ENCODE results near the gene ELAC2. TPM values are rescaled to one million over a fixed set of nuclear protein-coding genes. Genes with fewer than 3 reads are reported as not detected.

The ELAC2 gene
- total RNA-seq, 1 experiment from 2014 or later: 38.9 TPM

DNA sequence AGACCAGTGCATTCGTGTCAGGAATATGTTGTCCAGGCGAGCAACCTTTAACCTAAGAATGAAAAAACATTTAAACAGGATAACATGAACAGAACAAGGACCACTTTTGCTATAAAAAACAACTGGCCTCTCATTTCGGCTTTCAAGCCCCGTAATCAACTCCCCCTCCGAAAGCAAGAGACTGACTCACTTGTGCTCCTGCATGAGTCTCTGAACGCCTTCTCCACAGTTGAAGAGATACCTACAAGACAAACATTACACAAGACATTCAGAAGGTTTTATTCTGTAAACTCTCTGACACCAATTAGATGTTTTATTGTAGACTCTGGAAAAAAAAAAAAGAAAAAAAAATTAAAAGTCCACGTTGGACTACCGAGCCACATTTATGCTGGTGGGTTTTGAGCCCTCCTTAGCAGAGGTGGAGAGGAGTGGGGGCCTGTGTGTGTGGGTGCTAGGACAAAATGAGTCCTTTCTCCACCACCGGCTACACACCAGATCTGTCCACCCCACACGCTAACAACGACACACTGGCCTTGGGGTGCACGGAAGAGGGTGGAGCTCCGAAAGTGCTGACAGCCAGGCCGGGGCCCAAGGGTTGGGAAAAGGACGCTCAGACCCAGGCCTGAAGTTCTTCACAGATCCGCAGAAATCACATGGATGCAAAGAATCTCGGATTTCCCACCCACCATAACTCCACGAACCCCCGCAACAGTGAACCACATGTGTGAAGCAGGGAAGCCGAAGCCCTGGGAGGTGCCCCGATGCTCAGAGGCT is 759 bp downstream of the ELAC2 start:
- Mint-ChIP-seq H3K27ac (ENCODE audit: unreplicated experiment) (no peak overlapping the region), H3K4me3 (ENCODE audit: unreplicated experiment) (peak overlapping the region; percentile 79), H3K9me3 (ENCODE audit: unreplicated experiment) (no peaks in the 10 kb centered on the region), H3K4me1 (ENCODE audit: low read depth, unreplicated experiment) (no peaks in the 10 kb centered on the region), H3K27me3 (ENCODE audit: insufficient read depth, unreplicated experiment) (no peaks in the 10 kb centered on the region), H3K36me3 (ENCODE audit: insufficient read depth, unreplicated experiment) (peaks cover 17% of the 10 kb centered on the region)
- Histone ChIP-seq H3K4me3 (ENCODE audit: low read depth, low read length) (peak overlapping the region; percentile 68), H3K27me3 (replicated peaks; ENCODE audit: control insufficient read depth, insufficient read depth, low read length) (no peaks in the 10 kb centered on the region), H3K36me3 (ENCODE audit: control insufficient read depth, insufficient read depth, low read length) (no peaks in the 10 kb centered on the region), H3K9me3 (no peaks in the 10 kb centered on the region), H3K4me1 (no peaks in the 10 kb centered on the region)
- TF ChIP-seq, protein P1, sequence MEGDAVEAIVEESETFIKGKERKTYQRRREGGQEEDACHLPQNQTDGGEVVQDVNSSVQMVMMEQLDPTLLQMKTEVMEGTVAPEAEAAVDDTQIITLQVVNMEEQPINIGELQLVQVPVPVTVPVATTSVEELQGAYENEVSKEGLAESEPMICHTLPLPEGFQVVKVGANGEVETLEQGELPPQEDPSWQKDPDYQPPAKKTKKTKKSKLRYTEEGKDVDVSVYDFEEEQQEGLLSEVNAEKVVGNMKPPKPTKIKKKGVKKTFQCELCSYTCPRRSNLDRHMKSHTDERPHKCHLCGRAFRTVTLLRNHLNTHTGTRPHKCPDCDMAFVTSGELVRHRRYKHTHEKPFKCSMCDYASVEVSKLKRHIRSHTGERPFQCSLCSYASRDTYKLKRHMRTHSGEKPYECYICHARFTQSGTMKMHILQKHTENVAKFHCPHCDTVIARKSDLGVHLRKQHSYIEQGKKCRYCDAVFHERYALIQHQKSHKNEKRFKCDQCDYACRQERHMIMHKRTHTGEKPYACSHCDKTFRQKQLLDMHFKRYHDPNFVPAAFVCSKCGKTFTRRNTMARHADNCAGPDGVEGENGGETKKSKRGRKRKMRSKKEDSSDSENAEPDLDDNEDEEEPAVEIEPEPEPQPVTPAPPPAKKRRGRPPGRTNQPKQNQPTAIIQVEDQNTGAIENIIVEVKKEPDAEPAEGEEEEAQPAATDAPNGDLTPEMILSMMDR (IDR thresholded peaks at IDR 0.05; ENCODE audit: insufficient read depth in 1 of 2, low read depth in 1 of 2, low read length in 1 of 2, severe bottlenecking in 1 of 2, unreplicated experiment in 1 of 2): no peak
- ChIA-PET POLR2A (interaction anchor here (1.2 kb wide), 1 partner anchor 1020 kb away, joined by 6 read pairs; the partner anchor contains the start of gene ZNF18), CTCF (no interaction called here)
- no TSS peak for BruUV-seq (replicated peaks)
- no peak for DNase-seq
- intact Hi-C loops (cut with micrococcal nuclease; ENCODE audit: unreplicated experiment): no loop called here

DNA sequence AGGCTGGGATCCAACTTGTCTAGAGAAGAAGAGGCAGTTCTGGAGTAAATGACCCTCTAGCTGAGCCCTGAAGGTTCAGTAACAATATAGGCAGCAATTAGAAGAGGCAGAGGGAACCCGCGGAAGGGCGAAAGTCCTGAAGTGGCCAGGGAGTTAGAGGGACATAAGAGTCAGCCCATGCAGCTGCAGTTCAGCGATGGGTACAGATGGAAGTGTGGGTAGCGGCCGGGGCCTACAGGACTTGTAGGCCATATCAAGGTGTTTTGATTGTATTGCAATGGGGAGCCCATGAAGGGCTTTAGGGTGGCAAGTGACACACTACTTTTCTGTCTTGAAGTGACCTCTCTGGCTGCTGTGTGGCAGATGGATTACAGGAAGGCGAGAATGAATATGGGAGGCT is 3.0 kb downstream of the ELAC2 start:
- Mint-ChIP-seq H3K9me3 (ENCODE audit: unreplicated experiment) (no peaks in the 10 kb centered on the region), H3K4me3 (ENCODE audit: unreplicated experiment) (no peak overlapping the region), H3K27me3 (ENCODE audit: insufficient read depth, unreplicated experiment) (no peaks in the 10 kb centered on the region), H3K4me1 (ENCODE audit: low read depth, unreplicated experiment) (no peaks in the 10 kb centered on the region), H3K36me3 (ENCODE audit: insufficient read depth, unreplicated experiment) (peaks cover 25% of the 10 kb centered on the region), H3K27ac (ENCODE audit: unreplicated experiment) (no peak overlapping the region)
- H3K36me3 ChIP-seq (ENCODE audit: control insufficient read depth, insufficient read depth, low read length): no peaks in the 10 kb centered on the region
- POLR2A ChIA-PET: no interaction called here
- BruUV-seq (replicated peaks): no TSS peak
- H3K4me3 ChIP-seq (ENCODE audit: low read depth, low read length): no peak overlapping the region
- CTCF ChIA-PET: no interaction called here
- no peaks in the 10 kb centered on the region for H3K27me3 ChIP-seq (replicated peaks; ENCODE audit: control insufficient read depth, insufficient read depth, low read length)
- H3K4me1 ChIP-seq: no peaks in the 10 kb centered on the region
- intact Hi-C loops (cut with micrococcal nuclease; ENCODE audit: unreplicated experiment): no loop called here
- DNase-seq: no peak
- H3K9me3 ChIP-seq: no peaks in the 10 kb centered on the region
- TF ChIP-seq, protein P1 (IDR thresholded peaks at IDR 0.05; ENCODE audit: insufficient read depth in 1 of 2, low read depth in 1 of 2, low read length in 1 of 2, severe bottlenecking in 1 of 2, unreplicated experiment in 1 of 2): no peak

DNA sequence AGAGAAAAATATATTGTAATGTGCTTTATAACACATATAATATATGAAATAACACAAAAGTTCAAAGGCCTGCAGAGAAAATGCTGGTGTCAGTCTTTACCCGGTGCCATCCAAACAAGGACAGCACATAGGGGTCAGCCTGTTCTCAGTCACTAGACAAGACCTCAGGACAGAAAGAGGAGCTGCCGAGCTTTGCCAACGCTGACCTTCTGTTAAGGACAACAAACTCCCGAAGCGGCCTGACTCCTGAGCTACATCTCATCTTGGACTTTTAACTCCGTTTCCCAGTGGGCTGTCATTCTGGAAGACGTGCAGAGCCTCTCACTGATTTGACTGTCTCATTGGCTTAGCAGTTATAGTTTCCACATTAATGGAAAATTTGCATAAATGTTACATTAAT is 6.9 kb downstream of the ELAC2 start:
- H3K9me3 Mint-ChIP-seq (ENCODE audit: unreplicated experiment): no peaks in the 10 kb centered on the region
- TF ChIP-seq, protein P1 (IDR thresholded peaks at IDR 0.05; ENCODE audit: insufficient read depth in 1 of 2, low read depth in 1 of 2, low read length in 1 of 2, severe bottlenecking in 1 of 2, unreplicated experiment in 1 of 2): no peak
- H3K27me3 Mint-ChIP-seq (ENCODE audit: insufficient read depth, unreplicated experiment): no peaks in the 10 kb centered on the region
- intact Hi-C loops (cut with micrococcal nuclease; ENCODE audit: unreplicated experiment): no loop called here
- Histone ChIP-seq H3K4me1 (no peaks in the 10 kb centered on the region), H3K9me3 (no peaks in the 10 kb centered on the region), H3K27me3 (replicated peaks; ENCODE audit: control insufficient read depth, insufficient read depth, low read length) (no peaks in the 10 kb centered on the region), H3K4me3 (ENCODE audit: low read depth, low read length) (no peak overlapping the region), H3K36me3 (ENCODE audit: control insufficient read depth, insufficient read depth, low read length) (no peaks in the 10 kb centered on the region)
- no peak overlapping the region for H3K27ac Mint-ChIP-seq (ENCODE audit: unreplicated experiment)
- H3K4me1 Mint-ChIP-seq (ENCODE audit: low read depth, unreplicated experiment): no peaks in the 10 kb centered on the region
- BruUV-seq (replicated peaks): no TSS peak
- no peak for DNase-seq
- POLR2A ChIA-PET: no interaction called here
- peaks cover 36% of the 10 kb centered on the region for H3K36me3 Mint-ChIP-seq (ENCODE audit: insufficient read depth, unreplicated experiment)
- CTCF ChIA-PET: no interaction called here
- no peak overlapping the region for H3K4me3 Mint-ChIP-seq (ENCODE audit: unreplicated experiment)

Data from Caco-2 (cell line).